Mammary epithelial cell (primary cell): ENCODE measurements around the gene RGS6.

ENCODE experiments used
- EZH2 ChIP-seq: IDR thresholded peaks from 2 replicates; pipeline ENCODE4 v1.6.1; 2012; ENCODE audit warnings: low read length, inconsistent platforms, borderline replicate concordance
- TF ChIP-seq, protein P1 (sequence below), 2 donors: IDR thresholded peaks in 1 of 2; conservative IDR thresholded peaks in 1 of 2; 2 replicates each; pipeline ENCODE4 v1.5.1; 2011 to 2012; ENCODE audit warnings: inconsistent platforms in 2 of 2, low read length in 2 of 2, mild to moderate bottlenecking in 2 of 2, control low read depth in 1 of 2, low read depth in 1 of 2; ENCODE audit not compliant: insufficient read depth in 1 of 2; ENCODE audit errors: extremely low read depth in 1 of 2

DNA sequence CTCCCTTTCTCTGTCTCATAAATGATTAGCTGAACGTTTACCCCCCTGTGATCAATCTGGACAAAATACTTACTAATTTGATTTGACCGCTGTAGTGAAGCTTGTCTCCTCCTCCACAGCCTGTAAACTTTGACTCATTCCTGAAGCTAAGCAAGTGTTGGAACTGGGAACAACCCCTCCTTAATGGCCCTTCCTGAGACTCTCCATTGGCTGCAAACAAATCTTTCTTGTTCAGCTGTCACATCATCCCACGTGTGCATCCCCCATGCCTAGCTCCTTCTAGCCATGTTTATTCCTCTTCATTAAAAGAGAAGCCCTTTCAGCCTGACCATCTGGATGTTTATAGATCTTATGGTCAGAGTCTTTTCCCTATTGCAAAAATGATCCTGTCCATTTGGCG lies 281.2 kb downstream of the RGS6 start:
- TF ChIP-seq, protein P1, sequence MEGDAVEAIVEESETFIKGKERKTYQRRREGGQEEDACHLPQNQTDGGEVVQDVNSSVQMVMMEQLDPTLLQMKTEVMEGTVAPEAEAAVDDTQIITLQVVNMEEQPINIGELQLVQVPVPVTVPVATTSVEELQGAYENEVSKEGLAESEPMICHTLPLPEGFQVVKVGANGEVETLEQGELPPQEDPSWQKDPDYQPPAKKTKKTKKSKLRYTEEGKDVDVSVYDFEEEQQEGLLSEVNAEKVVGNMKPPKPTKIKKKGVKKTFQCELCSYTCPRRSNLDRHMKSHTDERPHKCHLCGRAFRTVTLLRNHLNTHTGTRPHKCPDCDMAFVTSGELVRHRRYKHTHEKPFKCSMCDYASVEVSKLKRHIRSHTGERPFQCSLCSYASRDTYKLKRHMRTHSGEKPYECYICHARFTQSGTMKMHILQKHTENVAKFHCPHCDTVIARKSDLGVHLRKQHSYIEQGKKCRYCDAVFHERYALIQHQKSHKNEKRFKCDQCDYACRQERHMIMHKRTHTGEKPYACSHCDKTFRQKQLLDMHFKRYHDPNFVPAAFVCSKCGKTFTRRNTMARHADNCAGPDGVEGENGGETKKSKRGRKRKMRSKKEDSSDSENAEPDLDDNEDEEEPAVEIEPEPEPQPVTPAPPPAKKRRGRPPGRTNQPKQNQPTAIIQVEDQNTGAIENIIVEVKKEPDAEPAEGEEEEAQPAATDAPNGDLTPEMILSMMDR (conservative IDR thresholded peaks at IDR 0.05 in 1 of 2, IDR thresholded peaks at IDR 0.05 in 1 of 2; ENCODE audit: extremely low read depth in 1 of 2, insufficient read depth in 1 of 2, low read depth in 1 of 2, low read length in 2 of 2) = no peak
- TF ChIP-seq EZH2 = no peak
